Testis (tissue), 2 donors: ENCODE measurements around the gene PRR5L.

Source experiments
- POLR2A ChIP-seq: fragments of 450-650 bp; IDR thresholded peaks from one replicate; pipeline ENCODE4 v1.6.1; 2017; ENCODE audit warnings: antibody characterized with exemption, mild to moderate bottlenecking, moderate library complexity
- TF ChIP-seq, protein P1 (sequence below), 3 experiments: fragments of 450-650 bp in 2 of 3; fragments of 200-600 bp in 1 of 3; sonication (generic) in 1 of 3; IDR thresholded peaks; one replicate each; pipeline ENCODE4 v1.5.1; 2016 to 2019; ENCODE audit warnings: antibody characterized with exemption in 3 of 3, mild to moderate bottlenecking in 2 of 3, moderate library complexity in 1 of 3

DNA sequence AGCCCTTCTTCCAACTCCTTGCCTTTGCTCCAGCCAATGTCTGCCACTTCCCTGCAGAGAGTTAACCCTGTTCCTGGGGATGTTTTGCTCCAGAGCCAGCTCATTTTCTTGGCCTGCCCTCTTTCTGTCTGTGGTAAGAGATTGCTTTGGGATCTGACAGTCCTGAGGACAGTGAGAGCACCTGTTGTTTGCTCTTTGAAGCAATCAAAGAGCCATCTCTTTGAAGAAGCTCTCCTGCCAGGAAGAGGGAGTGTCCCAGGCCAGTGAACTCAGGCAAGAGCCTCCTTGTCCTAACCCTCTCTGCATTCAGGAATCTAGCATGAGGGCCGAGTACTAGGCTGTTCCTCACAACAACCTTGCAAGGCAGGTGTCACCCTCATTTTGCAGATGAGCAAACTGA lies 171.8 kb downstream of the PRR5L start:
- no peak for TF ChIP-seq POLR2A
- TF ChIP-seq, protein P1, sequence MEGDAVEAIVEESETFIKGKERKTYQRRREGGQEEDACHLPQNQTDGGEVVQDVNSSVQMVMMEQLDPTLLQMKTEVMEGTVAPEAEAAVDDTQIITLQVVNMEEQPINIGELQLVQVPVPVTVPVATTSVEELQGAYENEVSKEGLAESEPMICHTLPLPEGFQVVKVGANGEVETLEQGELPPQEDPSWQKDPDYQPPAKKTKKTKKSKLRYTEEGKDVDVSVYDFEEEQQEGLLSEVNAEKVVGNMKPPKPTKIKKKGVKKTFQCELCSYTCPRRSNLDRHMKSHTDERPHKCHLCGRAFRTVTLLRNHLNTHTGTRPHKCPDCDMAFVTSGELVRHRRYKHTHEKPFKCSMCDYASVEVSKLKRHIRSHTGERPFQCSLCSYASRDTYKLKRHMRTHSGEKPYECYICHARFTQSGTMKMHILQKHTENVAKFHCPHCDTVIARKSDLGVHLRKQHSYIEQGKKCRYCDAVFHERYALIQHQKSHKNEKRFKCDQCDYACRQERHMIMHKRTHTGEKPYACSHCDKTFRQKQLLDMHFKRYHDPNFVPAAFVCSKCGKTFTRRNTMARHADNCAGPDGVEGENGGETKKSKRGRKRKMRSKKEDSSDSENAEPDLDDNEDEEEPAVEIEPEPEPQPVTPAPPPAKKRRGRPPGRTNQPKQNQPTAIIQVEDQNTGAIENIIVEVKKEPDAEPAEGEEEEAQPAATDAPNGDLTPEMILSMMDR (IDR thresholded peaks at IDR 0.05): no peak
